ENCODE measurements around the gene DPF3.

DPF3 gene

DNA sequence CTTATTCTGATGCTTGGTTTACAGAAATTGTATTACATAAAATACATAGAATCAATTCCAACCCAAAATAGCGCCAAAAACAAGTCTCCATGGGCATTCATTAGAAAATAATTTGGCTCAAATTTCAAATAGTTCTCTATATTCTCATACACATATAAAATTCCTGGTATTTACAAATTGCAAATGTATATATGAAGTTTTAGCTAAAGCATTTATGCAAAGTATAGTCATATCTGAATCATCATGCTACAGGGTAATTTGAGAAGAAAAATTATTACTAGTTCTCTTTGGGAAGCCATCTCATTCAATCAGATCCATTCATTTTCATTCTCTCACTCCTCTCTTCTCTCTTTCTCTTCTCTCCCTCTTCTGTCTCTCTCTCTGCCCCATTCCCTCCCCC, 257.8 kb downstream of the DPF3 start:
- no peak for DNase-seq

- no peak for DNase-seq
Observed at GRCh38 chr14:72634691-72635616, 258.9 kb downstream of the DPF3 start.

- no peak for DNase-seq
Observed at GRCh38 chr14:72633551-72633950, 260.4 kb downstream of the DPF3 start.

DNA sequence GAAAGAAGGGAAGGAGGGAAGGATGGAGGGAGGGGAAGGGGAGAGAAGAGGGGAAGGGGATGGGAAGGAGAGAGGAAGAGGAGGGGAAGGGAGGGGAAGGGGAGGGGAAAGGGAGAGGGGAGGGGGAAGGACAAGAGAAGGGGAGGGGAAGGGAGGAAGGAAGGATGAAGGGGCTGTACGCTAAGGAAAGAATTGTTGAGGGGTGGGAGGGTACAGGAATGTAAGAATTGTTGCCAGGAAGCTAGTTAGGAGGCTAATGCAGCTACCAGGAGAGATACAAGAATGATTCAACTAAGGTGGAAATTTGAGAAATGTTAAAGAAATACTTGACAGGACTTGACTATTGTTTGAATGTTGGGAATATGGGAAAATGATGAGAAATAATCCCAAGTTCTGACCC, 261.2 kb downstream of the DPF3 start:
- no peak for DNase-seq

DNA sequence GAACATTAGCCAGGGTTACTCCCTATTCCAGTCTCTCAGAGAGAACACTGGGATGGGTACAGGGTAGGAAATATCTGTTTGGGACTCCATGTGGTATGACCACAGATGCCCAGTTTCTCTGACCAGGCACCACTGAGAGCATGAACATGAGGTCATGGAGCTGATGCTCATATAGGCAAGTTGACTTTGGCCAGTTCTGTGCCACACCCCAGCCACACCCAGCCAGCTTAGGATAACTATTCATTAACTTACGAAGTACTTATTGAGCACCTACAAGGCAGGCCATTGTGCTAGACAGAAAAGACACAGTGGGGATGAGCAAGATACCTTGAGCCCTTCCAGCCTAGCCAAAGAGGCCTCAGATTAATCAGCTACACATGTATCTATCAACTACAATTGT, 262.5 kb downstream of the DPF3 start:
- DNase-seq, result no peak

- no peak for DNase-seq
Observed at GRCh38 chr14:72630374-72630773, 263.5 kb downstream of the DPF3 start.

GRCh38 chr14:72629534-72629933, 264.4 kb downstream of the DPF3 start:
- DNase-seq, result no peak

DNA sequence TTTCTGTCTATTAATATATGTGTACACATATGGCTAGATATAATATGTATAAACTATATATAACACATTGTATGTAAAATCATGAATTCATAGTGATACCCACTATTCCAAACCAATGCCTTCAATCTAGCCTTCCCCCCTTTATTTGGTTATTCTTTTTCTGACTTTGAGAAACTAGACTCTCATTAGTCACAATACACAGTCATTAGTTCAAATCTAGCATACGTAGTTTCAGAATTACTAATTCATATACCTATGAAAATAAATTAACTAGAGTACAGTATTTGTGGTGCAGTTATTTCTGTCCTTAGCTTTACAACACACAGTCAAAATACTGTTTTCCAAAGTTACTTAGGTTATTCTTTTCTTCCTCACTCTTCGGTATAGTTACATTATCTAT, 268.2 kb downstream of the DPF3 start:
- DNase-seq, result no peak

DNA sequence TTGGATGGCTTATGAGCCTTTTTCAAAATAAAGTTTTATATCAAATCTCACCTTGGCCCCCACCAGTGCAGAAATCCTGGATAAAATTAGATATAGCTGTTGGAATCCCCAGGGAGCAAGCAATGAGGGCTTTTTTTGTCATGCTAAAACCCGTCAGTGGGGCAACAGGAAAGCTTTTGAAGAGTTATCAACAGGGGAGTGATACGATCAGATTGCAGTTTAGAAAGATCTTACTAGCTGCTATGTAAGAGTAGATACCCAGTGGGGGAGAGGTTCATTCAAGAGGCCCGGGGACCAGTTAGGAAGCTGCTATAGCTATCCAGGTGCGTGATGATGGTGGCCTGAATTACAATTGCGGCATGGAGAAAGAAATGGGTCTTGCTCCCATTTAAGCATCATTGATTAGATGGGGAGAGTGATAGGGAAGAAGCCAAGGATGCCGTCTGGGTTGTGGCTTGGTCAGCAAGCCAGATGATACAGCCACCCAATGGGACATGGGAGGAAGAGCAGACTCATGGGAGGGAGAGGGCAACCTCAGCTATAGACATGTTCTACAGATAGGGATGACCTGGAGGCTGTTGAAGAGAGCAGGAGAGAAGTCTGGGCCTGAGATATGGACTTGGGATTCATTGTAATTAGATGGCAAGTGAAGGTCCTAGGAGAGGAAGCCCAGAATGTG, 272.4 kb downstream of the DPF3 start:
- DNase-seq, result no peak

DNA sequence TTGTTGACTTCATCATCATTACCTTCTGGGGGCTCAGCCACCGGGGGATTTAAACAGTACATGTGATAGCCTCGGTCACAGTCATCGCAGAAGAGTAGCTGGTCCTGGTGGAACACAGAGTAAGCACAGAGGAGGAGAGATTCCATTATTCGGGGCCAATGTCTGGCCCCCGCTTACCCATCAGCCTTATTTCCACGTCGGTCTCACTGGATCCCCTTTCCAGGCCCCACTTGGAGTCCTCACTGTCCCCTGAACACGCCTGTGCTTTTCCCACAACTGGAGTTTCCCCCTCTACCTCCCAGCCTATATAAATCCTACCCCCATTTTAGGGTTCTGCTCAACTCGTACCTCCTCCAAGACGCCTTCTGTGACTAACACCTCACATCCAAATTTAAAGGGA, 274.0 kb downstream of the DPF3 start:
- no peak for DNase-seq

DNA sequence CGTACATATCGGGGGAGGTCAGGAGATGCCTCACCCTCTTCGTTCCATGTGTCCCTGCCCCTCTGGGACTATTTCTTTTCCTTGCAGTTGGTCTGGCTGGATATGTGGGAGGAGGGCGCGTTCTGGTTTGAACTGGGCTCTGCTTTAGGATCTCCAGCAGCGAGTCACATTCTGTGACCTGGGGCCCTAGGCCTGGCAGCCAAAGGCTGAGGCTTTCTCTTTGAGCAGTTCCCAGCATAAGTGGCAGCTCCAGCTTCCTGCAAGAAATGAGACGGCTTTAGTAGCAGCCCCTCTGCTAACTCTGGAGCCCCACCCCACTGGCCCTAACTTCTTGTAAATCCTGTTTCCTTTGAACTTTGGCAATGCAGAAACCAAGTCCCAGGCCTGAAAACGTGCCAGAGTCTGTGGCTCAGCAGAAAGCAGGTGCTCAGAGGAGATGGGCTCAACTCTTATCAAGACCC, 274.8 kb downstream of the DPF3 start:
- no peak for DNase-seq

DNA sequence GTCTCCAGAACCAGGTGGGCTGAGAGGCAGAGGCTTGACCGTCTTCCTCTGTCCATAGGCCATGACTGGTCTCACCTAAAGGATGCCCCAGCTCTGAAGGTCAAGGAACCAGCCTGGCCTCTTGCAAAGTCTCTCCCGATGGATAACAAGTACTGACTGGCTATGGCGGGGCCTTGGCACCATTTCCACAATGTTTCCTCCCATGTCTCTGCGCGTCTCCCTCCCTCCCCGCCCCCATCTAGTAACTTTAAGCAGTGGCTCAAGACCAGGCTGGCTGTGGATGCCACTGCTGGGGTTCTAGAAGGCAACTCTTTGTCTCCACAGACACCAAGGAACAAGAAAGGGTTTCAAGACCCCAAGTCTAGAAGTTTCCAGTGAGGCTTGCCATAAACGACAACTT, 275.5 kb downstream of the DPF3 start:
- no peak for DNase-seq

DNA sequence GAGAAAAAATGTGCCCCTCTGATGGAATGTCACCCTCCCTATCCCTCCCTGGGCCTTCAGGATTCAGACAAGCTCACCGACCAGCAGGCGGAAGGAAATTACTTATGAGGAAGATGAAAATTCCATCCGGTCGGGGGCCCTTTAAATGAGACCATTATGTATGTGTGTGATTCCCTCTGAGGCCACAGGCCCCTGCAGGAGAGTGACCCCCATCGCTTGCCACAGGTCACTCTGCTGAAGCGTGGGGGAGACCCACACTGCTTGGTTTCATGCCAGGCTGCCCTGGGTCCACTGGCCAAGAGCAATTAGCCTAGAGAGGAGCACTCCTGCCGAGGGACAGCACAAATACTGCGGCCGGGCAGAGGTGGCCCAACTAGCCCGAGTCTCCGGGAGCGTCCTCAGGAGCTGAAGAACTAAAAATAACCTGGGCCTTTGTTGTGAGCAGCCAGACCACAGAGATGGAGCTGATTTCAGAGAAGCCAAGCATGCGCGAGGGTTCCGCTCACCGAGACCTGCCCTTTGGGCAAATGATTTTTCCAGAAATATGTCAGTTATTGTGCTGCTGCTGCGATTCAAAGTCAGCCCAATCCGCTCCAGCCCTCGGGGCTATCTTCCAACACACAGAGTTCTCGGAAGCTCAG, 276.4 kb downstream of the DPF3 start:
- DNase-seq, result no peak

DNA sequence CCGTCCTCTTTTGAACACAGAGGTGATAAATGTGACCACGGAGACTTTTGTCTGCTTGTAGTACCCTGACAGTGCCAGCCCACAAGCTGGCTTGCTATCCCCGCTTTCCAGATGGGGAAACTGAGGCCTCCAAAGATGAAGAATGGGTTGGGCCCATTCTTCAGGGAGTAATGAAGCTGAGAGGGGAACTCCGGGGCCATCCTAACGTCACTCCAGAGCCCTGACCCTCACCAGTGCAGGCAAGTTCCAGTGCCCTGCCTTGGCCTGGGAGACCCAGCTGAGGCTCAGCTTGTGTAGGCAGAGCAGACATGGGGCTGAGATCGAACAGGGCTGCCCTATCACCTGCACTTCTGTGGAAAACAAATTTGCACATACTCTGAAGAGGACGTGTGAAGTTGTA, 277.1 kb downstream of the DPF3 start:
- no peak for DNase-seq

DNA sequence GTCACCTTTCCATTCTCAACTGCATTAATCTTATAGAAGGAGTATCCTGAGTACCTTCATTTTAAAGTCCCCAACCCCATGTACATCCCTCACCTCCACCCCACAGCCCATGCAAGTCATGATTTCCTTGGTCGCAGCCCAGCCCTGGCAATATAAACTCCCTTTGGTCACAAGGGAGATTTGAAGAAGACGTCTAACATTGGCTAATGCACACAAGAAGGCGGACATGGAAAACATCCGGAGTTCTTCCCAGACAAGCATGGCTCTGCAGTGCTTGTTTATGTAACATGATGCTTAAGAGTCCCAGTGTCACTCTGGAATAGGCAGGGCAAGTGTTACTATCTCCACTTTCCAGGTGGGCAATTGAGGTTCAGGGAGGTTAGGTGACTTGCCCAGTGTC, 277.6 kb downstream of the DPF3 start:
- DNase-seq, result no peak

DNA sequence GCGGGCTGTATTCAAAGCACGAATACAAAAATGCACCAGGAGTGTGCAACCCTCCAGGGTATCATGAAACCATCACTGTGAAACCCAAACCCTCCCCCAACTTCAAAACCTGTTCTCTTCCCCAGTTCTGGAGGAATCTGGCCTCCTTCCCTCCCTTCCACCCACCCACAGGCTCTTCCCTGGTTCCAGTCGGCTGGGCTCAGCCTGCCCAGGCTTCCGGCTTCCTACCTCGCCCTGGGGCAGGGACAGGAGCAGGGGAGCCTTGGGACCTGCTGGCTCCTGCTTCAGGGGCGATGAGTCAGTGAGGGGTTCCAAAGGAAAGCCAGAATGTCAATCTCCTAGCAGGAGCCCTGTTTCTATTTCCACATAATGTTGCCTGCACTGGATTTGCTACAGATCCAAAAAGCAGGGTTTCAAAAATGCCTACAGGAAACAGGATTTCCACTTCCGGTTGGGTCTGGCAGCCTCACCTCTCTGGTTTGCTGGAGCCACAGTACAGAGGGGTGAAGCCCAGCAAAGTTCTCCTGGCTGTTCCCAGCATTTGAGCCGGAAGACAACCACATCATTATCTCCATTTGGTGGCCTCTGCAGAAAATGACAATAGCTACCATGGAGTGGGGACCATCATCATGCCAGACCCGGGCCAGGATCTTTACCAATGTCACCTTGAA, 278.3 kb downstream of the DPF3 start:
- DNase-seq, result no peak

- DNase-seq, result no peak
Observed at GRCh38 chr14:72614891-72615415, 278.9 kb downstream of the DPF3 start.

GRCh38 chr14:72614365-72614764, 279.5 kb downstream of the DPF3 start:
- DNase-seq, result no peak

GRCh38 chr14:72613975-72614319, 280.0 kb downstream of the DPF3 start:
- no peak for DNase-seq

- DNase-seq, result no peak
Observed at GRCh38 chr14:72613231-72613974, 280.5 kb downstream of the DPF3 start.

GRCh38 chr14:72612041-72612440, 281.9 kb downstream of the DPF3 start:
- no peak for DNase-seq

GRCh38 chr14:72611506-72611905, 282.4 kb downstream of the DPF3 start:
- DNase-seq, result no peak
